OCI-M2 (cell line): ENCODE data around the gene REX1BD.

Experiments
- DNase-seq: peaks from one replicate; lab custom pipeline; 2025; ENCODE audit not compliant: unreplicated experiment; lab: John Stamatoyannopoulos, UW

The REX1BD gene

DNA sequence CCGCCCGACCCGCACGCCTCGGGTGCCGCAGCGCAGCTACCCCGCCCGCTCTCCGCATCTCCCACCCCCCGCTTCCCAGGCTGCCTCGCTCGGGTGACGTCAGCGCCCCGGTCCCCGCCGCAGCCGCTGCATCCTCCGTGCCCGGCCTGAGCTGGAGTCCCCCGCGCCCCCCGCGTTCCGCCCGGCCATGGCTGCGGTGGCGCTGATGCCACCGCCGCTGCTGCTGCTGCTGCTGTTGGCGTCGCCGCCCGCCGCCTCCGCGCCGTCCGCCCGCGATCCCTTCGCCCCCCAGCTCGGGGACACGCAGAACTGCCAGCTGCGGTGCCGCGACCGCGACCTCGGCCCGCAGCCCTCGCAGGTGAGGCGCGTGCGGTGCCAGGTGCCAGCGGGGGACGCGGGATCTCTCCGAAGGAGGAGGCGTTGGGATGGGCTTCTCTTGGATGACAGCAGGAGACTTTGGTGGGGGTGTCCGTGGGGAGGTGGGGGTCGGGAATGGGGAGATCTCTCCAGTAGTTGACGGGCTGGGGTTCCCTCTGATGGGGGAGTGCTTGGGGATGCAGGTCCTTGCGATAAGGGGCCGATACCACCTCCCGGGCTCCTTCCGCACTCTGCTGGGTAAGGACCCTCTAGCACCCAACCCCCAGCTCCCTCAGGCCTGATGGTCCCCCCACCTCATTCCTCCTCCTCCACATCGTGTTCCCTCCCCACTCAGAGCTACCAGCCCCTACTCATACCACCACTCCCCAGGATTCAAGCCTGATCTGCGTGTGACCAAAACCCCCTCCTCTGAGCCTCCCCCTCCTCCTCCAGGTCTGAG lies 24.4 kb downstream of the REX1BD start, which contains the start of gene TMEM59L:
Gene TMEM59L, plus strand, starts transcription at position 99 of the 817 bp plus-strand sequence. Its CDS starts 89 bp downstream, at position 188.
- DNase-seq, result no peak

DNA sequence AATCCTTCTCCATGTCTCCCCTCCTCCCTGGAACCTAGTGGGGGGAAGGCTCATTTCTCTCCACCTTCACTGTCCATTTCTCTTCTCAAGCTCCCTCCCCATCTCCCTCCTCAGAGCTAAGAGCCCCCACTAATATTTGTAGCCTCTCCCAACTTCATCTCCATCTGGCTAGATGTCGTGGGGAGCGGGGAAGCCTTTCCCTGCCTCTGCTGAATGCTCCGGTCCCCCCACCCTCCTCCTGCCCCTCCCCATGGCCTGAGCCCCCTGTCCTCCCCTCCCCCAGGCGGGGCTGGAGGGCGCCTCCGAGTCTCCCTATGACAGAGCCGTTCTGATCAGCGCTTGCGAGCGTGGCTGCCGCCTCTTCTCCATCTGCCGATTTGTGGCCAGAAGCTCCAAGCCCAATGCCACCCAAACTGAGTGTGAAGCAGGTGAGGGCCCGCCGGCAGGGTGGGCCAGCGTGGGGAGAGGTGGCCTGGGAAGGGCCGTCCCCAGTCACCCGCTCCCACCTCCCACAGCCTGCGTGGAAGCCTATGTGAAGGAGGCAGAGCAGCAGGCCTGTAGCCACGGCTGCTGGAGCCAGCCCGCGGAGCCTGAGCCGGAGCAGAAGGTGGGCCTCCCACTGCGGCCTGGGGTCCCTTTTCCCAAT lies 25.1 kb downstream of the REX1BD start:
- DNase-seq, result no peak

DNA sequence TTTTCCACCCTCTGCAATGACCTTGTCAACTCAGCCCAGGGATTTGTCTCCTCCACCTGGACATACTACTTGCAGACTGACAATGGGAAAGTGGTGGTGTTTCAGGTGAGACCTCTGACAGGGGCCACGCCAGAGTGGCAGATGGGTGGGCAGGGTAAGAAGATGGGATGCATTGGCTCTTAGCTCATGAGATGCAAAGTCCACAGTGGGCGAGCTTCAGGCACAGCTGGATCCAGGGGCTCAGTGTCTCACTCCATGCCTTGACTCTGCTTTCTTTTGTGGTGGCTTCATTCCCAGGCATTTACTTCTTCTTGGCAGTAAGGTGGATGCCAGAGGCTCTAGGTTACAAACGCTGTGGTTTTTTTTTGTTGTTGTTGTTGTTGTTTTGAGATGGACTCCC lies 27.4 kb downstream of the REX1BD start:
- no peak for DNase-seq

DNA sequence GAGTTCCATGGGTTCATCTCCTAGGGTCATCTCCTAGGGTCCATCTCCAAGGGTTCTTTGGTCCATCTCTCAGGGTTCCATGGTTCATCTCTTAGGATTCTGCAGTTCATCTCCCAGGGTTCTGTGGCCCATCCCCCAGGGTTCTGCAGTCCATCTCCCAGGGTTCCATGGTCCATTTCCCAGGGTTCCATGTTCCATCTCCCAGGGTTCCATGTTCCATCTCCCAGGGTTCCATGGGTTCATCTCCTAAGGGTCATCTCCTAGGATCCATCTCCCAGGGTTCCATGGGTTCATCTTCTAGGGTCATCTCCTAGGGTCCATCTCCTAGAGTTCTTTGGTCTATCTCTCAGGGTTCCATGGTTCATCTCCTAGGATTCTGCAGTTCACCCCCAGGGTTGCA lies 29.0 kb downstream of the REX1BD start:
- no peak for DNase-seq

DNA sequence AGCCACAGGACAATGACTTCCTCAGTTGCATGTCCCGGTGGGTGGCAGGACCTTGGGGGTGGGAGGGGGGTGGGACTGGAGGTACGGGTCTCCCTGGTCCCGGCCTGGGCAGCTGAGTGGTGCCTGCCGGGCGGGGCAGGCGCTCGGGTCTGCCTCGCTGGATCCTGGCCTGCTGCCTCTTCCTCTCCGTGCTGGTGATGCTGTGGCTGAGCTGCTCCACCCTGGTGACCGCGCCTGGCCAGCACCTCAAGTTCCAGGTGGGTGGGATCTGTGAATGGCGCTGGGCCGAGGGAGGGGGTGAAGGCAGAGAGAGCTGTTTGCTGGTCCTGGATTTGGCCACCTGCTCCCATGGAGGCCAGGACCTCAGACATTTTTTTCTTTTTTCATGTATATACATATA lies 29.6 kb downstream of the REX1BD start:
- no peak for DNase-seq

DNA sequence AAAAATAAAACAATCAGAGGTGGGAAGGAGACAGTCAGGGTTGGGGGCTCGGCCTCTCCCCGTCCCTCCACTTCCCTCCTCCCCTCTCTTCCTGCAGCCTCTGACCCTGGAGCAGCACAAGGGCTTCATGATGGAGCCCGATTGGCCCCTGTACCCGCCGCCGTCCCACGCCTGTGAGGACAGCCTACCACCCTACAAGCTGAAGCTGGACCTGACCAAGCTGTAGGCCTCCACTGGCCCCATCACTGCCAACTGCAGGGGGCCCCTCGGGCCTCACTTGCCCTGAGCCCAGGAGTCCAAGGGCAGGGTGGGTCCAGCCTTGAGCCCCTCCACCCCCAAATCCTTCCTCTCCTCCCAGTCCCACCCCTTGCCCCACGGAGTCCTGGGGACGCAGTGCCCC lies 31.7 kb downstream of the REX1BD start:
- DNase-seq, result no peak

DNA sequence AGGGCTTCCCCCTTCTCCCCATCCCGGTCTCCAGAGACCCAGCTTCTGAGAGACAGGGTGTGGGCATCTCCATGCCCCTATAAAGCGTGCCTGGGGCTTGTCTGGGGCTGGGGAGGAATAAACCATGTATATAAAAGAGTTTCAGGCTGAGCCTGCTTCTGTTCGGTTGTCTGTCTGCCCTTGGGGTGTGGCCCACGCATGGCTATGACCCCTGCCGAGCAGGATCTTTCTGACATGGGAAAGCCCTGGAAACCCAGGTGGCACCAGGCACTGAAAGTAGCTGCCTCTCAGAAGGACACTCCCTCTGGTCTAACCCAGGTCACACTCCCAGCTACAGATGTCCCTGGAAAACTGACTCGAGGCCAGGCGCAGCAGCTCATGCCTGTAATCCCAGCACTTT lies 32.3 kb downstream of the REX1BD start:
- no peak for DNase-seq

DNA sequence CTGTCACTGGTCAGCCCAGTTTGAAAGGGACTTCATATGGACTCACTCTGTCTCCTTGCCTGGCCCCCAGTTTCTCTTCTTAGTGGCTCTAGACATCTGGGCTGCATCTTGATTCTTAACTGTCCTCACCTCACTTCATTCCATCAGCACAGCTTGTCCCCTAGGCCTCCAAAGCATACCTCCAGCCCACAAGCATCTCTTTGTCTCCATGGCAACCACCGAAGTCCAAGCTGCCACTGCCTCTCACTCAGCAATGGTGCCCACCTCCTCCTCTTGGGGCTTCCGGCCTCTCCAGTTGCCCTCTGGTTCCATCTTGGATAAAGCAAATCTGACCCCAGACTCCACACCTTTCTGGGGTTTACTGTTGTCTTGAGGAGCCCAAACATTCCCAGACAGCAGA lies 38.3 kb downstream of the REX1BD start:
- DNase-seq, result no peak

DNA sequence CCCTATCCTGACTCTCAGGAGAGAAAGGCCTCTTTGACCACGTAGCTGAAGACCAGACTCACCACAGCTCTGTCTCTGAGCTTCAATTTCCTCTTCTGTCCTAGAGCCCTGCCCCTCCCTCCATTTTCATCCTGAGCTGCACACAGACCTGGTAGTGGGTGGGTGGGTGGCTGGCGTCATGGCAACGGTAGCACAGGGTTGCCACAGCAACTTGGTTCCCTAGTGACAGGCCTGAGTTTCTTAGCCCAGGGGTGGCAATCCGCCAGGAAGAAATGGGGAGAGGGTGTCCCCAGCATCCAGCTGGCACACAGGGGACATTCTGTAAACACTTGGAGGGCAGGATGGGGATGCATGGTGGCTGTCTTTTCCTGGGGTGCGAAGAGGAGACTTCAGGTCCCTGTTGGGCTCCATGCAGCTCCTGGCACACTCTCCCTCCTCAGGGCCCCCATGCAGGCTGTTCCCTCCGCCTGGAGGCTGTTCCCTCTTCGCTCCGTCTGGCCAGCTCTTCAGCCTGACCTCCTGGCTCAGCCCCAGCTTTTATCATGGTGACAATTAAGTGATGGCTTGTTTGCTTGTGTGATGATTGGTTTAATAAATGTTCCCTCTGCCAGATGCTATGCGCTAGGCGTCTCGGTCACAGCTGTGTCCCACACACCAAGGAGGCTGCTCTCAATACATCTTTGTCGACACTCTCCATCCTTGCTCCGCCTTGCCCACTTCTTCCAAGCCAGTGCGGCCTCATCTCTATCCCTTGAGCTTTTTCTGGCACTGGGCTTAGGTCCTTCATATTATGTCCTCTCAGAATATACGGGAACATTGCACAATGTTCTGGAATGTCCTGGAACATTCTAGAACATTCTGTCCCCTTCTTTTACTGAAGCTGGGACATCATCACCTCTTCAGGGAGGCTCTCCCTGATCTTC lies 40.8 kb downstream of the REX1BD start:
- no peak for DNase-seq

DNA sequence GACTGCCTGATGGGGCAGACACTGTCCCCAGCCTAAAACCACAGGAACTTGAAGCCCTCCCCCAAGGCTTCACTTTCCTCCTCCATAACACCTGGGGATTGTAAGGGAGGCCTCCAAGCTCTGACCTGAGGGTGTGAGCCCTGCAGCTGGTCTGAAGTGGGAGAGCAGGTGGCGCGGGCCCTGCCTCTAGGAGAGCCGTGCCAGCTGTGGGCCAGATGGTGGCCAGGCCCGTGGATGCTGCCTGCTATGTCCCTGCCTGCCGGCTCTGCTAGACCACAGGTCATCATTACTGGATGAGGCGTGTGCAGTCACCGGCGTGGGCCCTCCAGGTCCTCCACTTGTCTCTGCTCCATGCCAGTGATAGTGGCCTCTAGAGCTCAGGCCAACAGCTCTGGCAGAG lies 44.7 kb downstream of the REX1BD start:
- no peak for DNase-seq

DNA sequence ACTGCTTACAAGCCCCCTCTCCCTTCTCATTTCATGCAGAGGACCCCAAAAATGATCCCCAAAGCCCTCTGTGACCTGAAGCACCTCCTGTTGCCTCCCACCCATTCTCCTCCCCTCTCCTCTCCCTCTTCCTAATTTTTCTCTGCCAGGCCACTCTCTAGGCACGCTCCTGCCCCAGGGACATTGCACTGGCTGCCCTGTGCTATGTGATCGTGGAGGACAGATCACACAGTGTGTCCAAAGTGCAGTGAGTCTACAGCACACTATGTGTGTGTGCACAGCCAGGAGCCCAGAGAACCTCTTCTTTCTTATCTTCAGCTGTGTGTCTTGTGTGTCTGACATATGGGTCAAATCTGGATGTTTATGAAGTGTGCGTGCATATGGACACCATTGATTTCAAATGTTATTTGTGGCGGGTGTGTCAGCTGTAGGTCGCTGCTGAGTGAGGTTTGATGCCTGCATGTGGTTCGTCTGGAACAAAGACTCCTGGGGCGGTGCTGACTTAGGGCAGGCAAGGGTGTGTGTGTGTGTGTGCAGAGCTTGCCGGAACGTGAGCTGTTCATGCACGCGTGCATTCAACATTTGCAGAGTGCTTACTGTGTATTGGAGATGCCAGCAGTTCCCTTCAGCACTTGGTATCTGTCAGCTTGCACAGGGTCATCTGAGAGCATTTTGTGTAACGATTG lies 46.2 kb downstream of the REX1BD start:
- DNase-seq, result no peak

DNA sequence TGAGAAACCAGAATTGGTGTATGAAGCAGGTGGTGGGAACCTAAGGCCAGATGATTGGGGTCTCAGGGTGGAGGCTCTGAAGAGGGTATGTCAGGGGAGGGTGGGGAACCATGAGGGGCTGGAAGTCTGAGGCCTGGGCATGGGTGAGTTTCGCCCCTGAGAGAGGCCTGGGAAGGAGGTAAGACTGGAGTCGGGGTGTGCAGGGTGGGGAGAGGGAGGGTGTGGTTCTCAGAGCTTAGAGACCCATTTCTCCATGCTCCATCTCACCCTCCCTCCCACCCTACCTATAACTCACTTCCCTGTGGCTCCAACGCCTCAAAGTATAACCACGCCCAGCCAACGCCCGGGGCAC lies 47.2 kb downstream of the REX1BD start:
- DNase-seq, result no peak

DNA sequence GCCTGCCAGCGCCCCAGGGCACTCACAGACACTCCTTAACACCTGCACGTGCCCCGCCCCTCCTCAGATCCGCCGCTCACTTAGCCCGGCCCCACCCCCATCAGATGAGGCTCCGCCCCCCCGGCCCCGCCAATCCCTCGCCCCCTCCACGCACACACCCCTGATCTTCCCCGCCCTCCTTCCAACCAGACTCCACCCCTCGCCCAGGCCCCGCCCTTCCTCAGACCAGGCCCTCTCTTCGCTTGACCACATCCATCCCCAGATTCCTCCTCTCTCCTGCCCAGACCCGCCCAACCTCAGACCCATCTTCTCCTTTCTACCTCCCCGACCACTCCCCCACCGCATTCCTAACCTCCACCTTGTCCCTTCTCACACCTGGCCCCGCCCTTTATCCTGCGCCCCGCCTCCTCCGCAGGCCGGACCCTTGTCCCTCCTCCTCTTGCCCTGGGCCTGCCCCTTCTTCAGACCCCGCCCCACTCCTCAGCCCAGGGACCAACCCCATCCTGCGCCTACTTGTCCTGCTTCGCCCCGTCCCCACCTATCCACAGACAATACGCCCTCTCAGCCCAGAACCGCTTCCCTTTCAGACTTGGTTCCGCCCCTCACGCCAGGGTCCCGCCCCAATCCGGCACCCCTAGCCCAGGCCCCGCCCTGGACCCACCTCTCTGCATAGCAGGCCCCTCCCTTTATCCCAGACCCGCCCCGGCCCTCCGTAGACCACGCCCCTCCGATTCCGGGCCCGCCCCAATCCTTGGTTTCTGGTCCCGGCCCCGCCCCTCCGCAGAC lies 47.8 kb downstream of the REX1BD start:
- DNase-seq, result peak; percentile 95

DNA sequence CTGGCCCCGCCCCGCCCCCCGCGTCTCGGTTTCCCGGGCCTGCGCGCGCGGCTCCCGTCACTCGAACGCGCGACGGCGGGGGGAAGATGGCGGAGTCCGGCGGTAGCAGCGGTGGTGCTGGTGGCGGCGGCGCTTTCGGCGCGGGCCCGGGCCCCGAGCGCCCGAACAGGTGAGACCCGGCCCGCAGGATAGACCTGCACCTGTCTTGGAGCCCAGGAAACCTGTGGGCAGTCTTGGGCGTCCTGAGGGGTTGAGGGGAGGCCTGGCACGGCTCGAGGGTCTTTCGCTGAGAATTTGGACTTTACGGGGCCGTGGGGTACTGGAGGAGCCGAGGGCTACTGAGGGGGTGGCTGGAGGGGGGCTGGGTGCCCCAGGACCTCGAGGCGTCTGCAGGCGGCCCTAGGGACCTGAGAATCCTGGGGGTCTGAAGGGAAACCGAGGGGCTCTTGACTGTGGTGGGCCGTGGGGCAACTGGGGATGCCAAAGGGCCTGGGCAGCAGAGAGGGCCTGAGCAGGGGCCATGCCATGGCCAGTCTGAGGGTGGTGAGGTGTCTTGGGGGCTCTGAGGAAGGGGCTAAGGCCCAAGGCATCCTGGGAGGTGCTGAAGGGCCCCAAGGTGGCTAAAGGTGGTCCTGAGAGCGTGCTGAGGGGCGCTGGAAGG lies 48.5 kb downstream of the REX1BD start, which contains the start of gene KLHL26:
Gene KLHL26, plus strand, starts transcription at position 60 of the 661 bp plus-strand sequence. Its CDS starts 27 bp downstream, at position 87.
- no peak for DNase-seq

DNA sequence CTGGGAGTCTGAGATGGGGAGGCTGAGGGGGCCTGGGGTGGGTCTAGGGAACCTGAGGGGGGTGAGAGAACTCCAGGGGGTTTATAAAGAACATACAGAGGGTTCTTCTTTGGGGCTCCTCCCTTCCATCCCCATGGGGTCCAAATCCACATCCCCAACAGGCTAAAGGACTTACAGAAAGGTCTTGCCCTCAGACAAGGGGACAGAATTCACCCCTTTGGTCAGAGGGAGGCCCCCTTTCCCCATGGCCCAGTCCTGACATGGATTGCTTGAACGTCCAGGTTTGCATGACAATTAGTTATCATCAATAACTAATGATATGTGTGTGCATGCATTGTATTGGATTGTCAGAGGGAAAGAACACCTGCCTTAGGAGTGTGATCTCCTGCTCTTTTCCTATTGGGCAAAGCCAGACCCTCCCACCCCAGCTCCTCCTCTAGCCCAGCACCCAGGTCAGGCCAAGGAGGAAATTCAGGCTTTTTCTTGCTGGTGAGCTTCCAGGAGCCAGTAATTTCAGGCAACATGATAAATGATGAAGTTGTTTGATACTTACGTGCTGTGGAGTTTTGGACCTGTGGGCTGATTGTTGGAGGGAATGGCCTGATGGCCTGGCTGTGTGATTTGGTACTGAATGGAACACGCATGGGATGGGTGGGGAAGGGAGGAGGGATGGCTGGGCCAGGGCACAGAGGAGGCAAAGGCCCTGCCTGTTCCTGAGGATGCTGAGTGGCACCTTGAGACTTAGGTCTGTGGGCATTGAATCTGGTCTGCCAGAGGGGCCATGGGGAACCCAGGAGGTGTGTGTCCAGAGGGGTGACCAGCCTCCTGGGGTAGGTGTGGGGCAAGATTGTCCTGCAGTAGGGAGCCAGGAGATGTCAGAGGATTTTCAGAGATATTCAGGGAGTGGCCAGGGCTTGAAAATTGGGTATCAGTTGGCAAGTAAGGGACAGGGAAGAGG lies 49.4 kb downstream of the REX1BD start:
- no peak for DNase-seq

DNA sequence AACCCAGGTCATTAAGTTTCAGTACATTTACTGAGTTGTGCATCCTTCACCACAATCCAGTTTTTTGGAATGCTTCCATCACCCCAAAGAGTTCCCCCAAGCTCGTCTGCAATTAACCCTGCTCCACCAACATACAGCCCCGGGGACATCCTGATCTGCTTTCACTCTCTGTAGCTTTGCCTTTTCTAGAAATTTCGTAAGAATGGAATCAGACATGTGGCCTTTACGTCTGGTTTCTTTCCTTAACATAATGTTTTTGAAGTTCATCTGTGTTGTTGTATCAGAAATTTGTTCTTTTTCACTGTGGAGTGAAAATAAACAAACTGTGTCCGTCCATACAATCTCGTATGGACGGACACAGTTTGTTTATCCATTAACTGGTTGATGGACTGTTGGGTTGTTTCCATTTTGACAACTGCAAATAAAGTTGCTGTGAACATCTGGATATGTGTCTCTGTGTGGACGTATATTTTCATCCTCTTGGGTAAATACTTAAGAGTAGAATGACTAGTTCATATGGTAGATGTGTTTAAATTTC lies 51.2 kb downstream of the REX1BD start:
- DNase-seq, result no peak
